HG02571 (cell line): ENCODE measurements around the gene IRF2BPL.

Experiments used
- ATAC-seq: cut with Tn5 transposase; IDR thresholded peaks from one replicate; pipeline ENCODE4 v1.9.1; 2021; ENCODE audit warnings: mild to moderate bottlenecking, moderate library complexity; ENCODE audit not compliant: unreplicated experiment

IRF2BPL gene

DNA sequence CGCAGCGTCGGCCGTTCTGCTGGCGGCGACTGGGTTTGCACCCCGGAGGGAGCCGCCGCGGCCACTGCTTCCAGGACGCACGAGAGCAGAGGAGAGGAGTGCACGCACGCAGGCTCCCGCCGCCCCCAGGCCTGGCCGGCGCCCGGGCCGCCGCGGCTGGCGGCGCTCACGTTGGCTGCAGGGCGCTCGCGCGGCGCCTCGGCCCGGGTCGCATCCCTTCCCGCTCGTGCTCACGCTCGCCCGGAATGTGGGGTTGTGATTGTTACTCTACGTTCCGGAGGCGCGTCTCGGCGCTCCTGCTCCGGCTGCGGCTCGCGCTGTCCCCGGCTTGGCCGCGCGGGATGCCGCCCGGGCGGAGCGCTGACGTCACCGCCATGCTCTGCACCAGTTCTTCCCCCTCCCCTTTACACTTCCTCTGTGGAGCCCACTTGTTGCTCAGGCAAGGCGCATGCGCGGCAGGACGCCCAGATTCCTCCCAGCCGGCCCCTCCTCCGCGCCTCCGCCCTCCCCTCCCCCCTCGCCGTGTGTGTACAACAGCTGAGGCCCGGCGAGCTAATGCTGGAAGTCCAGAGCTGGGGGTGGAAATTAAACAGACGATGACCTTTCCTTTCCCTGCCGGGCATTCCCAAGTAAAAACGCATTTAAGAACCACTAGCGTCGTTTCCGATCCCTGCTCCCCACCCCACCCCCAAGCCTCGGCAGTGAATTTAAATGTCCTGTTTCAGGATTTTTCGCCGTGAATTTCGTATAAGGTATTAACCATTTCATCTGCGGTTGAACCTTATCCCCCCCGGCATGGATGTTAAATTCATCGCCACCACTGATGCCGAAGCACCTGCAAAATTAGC is at the start of gene IRF2BPL:
IRF2BPL (minus strand) TSS at position 325 of the 848 bp plus-strand sequence. CDS start 916 bp downstream, outside the sequence.
- peak; percentile 68 for ATAC-seq

DNA sequence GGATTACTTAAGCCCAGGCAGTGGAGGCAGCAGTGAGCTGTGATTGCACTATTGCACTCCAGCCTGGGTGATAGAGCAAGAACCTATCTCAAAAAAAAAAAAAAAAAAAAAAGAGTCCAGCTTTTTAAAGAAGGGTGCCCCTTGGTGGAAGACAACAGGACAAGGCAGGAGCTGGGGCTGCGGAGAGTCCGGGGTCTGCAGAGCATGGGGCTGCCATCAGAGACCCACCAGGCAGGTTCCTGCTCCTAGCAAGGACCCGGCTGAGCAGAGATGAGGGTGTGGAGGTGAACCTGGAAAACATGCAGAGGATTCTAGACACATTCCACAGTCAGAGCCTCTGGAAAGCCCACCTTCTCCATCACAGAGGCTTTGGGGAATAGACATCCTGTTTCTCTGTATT is 48.5 kb upstream of the IRF2BPL start:
- no peak for ATAC-seq

DNA sequence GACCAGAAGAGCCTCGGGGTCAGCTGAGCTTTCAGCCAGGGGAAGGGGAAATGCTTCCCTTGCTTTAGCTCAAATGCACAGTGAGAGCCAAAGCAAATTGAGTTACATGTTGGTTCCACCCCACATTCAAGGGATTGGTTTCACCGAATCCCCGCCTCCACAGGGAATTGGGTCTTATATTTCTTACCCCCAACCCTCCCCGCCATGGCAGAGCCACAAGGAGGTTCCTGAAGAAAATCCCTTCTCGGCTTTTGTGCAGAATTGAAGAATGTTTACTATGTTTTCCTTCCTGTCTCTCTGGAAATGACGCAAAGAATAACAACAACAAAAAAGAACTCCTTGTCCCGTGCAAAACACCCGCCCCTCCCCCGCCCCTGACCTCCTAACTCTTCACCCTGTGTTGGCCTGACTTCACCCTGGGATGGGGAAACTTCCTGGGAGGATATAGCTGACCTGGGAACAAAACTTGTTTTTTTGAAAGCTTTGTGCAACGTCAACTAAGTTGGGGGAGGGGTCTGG is 47.7 kb upstream of the IRF2BPL start:
- ATAC-seq: no peak

GRCh38 chr14:77074969-77075368 is 46.5 kb upstream of the IRF2BPL start:
- ATAC-seq: no peak

DNA sequence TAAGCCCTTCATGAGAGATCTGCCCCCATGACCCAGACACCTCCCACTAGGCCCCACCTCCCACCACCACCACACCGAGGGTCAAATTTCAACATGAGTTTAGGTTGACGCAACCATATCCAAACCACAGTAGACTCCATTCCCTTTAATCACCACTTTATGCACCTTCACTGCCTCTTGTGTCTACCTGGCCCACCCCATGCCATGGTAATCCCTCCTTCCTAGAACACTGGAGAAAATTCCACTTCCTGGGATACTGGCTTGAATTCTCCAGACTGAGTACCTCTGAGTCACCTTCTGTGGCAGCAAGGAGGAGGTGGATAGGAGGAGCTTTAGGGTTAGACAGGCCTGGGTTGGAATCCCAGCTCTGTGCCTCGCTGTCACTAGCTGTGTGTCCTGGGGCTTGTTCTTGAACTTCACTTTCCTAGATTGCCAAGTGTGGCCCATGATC is 43.5 kb upstream of the IRF2BPL start:
- no peak for ATAC-seq

GRCh38 chr14:77069551-77069950 is 41.0 kb upstream of the IRF2BPL start:
- ATAC-seq: no peak

GRCh38 chr14:77068517-77069200 is 40.2 kb upstream of the IRF2BPL start:
- no peak for ATAC-seq

- no peak for ATAC-seq
Measured at GRCh38 chr14:77067632-77068516, 39.4 kb upstream of the IRF2BPL start.

DNA sequence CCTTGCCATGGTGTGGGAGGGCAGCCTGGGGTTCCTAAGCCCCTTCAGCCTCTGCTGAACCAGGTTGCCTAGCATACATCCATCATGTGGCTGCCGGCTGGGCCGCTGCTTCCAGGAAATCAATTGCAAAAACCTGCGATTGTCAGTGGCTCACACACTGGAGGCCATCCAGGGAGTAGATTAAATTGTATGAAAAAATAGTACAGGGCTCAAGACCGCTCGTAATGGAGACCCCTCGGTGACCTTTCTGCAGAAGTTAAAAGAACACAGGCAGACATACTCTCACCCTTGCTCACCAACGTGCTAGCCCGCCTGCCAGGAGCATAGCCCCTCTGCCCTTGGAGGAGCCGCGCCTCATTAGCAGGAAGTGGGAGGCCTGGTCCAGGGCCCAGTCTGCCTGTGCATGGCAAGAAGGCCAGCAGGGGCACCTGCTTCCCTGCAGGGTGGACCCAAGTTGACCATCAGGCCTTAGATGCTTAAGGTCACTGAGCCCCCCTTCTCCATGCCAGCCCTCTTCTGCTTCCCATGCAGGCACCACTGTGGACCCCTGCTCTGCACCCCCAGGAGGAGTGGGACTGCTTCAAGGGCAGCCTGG is 38.2 kb upstream of the IRF2BPL start:
- ATAC-seq: no peak

DNA sequence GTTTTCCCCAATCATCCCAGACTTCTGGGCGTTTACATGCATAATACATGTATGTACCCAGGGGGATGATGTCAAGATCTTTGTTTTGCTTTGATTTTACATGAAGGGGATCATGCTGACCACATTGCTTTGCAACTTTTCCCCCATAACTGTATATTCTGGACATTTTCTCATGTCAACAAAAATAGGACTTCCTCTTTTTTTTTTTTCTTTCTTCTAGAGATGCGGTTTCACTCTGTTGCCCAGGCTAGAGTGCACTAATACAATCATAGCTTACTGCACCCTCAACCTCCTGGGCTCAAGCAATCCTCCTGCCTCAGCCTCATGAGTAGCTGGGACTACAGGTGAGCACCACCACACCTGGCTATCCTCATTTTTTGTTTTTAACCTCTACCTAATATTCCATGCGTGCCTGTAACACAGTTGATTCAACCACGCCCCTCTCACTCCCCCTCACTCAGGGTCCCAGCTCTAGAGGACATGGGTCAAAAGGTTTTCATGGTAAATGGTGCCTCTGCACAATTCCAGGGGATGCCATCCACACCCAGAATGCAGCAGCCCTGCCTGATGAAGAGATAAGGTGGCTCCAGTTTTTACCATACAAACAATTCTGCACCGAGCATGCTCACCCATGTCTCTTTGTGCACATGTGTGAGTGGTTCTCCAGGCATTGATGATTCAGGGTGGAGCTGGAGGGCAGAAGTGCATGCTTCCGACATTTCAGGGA is 37.5 kb upstream of the IRF2BPL start:
- ATAC-seq: no peak

GRCh38 chr14:77064521-77065178 is 36.1 kb upstream of the IRF2BPL start:
- no peak for ATAC-seq

- ATAC-seq: no peak
Measured at GRCh38 chr14:77063571-77064171, 35.2 kb upstream of the IRF2BPL start.

DNA sequence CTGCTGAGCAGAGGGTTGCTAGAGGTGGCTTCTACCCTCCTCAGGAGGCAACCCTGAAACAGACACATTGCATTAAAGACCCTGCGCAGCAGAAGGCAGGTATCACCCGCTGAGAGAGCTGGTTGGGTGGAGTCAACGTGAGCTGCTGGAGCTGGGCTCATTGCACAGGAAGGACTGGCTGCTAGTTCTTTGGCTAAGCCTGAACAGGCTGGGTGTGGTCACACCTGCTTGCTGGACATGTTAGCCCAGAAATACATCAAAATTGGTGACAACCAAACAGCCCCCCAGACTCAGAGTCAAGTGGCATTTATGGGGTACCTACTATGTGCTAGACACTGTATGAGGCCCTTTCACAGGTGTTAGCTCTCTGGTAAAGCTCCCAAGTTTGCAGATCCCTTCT is 33.8 kb upstream of the IRF2BPL start:
- no peak for ATAC-seq

DNA sequence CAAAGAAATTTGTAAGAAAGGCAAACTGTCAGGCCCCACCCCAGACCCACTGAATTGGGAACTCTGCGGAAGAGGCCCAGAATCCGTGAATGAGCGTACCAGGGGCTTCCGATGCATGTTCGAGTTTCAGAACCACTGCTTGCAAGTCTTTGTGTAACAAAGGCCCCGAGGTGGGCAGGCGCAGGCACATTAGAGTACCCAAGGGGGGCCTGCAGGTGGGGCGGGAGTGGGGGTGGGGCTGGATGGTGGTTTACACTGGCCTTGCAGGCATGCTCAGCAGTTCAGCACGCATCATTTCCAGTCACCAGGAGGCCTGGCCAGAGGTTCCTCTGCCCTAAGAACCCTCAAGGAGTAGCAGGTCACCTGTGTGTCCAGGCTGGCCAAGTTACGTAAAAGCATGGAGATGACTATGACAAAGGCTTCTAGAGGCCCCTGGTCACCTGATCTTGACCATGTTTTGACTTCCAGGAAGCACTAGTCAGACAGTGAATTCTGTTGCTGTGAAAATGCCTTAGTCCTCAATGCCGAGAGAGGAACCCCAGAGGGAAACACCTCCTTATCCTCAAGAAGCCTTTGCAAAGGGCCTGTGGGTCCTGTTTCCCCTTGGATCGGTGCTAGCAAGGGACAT is 33.2 kb upstream of the IRF2BPL start:
- no peak for ATAC-seq

GRCh38 chr14:77059276-77059915 is 30.9 kb upstream of the IRF2BPL start:
- no peak for ATAC-seq

- ATAC-seq: no peak
Measured at GRCh38 chr14:77058785-77059184, 30.3 kb upstream of the IRF2BPL start.

DNA sequence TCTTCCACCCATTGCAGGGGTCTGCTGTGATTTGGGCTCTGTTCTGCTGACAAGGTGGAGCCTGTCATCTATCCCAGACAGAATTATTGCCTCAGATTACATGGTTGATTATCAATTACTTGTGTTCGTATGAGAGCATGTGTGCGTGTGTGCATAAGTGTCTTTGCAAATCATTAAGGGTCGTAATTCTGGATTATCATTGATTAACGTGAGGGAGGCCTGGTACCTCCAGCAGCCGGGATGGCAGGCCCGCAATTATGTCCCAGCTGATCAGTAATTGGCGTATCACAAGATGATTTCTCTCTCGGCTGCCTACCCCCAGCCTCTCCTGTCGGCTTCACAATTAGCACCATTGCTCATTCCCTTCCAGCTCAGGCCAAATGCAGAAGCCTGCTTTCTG is 29.6 kb upstream of the IRF2BPL start:
- ATAC-seq: no peak

GRCh38 chr14:77055981-77056380 is 27.5 kb upstream of the IRF2BPL start:
- ATAC-seq: no peak
